NCI-H748 (cell line): ENCODE results near the gene LYPD6.

Experiments used
- DNase-seq: peaks from one replicate; lab custom pipeline; 2025; ENCODE audit not compliant: unreplicated experiment; lab: John Stamatoyannopoulos, UW

LYPD6 gene

DNA sequence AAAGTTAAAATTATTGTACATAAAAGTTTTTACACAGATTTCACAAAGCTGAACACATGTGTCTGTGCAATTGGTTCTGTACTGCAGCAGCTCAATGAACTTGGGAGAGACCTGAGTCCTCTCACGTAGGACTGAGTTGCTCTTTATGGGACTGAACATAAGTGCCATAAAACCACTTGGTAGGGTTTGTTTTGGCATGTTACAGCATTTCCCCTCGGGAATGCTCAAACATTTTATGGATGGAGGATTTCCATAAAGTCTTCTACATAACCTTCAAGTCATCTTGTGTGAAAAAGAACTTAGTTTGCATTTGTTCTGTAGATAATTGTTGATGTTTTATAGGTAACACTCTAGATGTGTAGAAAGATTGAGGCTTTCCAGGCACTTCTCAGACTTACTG lies 15.9 kb downstream of the LYPD6 start:
- DNase-seq, result no peak

DNA sequence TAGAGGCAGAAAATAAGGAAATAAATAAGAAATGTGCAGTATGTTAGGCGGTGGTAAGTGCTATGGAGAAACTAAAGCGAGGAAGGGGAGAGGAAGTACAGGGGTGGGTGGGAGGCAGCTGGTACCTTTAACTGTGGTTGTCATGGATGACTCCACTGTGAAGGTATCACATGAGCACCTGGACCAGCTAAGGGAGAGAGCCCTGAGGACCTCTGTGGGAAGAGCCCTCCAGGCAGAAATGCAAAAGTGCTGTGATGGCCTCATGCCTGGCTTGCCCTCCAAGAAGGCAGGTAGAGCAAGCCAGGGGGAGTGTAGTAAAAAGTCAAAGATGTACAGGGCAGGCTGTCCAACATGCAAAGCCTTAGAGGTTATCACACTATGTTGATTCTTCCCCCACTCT lies 17.9 kb downstream of the LYPD6 start:
- DNase-seq, result no peak

DNA sequence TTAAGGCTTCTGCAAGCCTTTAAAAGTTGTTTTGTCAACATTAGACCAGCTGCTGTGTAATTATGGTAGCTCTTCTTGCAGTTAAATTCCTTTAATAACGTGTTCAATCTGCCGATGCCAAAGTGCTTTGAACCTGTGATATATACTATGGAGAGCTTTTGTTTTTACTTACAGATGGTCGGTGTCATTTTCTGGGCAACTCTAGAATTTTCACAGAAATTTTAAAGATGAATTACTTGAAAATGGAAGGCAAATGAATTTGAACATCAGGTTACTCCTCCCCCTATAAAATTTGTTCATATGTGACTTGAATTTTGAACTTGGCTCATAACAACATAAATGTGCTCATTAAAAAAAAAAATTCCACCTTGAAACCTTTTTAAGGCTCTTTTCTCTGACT lies 23.0 kb downstream of the LYPD6 start:
- DNase-seq, result peak; percentile 64

DNA sequence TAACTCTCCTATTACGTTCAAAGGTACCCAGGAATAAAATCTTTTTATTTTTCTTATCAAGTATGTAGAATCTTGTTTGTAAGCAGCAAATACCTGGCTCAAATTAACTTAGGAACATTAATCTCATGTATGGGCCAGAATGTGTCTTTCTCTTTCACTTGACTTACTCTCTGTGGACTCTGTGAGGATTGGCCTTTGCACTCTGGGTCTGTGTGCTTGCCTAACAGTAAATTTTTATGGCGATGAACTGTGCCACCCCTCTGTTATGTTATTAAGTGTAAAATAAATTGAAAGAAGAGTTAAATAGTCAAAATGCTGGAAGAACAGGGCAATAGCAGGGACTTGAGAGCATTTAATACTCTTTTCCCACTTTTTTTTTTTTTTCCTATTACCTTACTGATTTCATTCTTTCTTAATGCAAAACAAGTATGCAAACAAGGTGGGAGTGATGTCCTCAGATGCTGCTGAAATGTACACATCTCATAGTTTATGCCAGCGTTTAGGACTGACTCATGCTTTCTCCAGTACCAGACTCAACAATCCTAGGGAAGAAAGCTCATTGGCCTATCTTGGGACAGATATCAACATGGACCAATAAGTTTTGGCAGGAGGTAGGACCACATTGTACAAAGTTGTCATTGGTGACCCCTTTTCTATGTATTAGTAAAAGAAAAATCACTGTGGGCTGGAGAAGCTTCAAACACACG lies 25.5 kb downstream of the LYPD6 start:
- DNase-seq, result no peak

DNA sequence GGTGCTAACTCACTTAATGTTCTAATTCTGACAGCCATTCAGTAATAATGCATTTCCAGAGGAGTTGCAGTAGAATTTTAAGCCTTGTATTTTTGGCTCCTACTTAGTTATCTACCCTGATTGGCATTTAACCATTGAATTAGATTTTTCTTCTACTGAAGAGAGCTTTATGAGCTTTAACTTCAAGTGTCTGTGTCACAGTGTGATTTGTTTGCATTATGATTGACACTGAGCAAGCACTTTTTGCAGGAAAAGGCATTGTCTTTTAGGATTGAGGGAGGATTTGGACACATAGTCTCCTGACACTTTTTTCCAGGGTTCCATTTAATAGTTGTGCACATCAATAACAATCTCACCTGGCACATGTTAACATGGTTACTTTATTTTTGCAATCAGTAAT lies 26.7 kb downstream of the LYPD6 start:
- DNase-seq, result peak; percentile 65

DNA sequence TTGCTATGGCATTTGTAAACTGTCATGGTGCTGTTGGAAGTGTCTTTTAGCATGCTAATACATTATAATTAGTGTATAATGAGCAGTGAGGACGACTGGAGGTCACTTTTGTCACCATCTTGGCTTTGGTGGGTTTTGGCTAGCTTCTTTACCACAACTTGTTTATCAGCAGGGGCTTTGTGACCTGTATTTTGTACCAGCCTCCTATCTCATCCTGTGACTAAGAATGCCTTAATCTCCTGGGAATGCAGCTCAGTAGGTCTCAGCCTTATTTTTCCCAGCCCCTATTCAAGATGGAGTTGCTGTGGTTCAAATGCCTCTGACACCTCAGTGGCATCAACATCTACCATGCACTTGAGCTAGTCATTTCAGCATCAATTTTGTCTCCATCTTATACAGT lies 29.7 kb downstream of the LYPD6 start:
- DNase-seq, result no peak

DNA sequence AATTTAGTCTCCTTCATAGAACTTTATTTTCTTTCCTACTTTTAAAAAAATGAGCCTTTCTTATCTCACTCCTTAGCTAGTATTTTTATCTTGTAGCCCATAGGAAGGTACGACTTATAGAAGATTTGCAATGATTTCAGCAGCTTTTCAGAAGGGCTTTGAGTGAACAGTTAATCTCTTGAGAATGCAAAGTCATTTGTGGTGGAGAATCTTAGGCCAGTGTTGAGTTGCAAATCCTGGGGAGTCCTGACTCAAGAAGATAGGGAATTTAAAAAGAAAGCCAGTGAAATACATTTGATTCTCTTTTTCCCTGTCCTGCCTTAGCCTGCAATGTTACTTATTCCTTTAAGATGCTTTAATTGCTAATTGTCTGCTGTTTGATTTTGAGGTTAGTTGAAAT lies 33.6 kb downstream of the LYPD6 start:
- DNase-seq, result no peak

DNA sequence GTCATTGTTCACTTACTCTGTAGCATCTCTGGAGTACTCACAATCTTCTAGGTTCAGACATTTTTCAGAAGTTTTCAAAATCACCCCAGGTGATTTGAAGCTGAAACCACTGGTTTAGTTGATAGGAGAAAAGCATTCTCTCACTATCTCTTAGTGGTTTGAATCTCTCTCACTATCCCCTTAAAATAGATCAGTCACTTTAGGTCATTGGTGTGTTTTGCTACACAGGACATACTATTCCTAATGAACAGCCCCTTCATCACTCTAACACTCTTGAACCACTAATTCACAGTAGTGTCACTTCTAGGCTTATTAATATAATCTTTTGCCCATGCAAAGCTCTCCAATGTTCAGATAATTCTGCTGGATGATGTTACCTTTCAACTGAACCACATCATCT lies 34.5 kb downstream of the LYPD6 start:
- no peak for DNase-seq

DNA sequence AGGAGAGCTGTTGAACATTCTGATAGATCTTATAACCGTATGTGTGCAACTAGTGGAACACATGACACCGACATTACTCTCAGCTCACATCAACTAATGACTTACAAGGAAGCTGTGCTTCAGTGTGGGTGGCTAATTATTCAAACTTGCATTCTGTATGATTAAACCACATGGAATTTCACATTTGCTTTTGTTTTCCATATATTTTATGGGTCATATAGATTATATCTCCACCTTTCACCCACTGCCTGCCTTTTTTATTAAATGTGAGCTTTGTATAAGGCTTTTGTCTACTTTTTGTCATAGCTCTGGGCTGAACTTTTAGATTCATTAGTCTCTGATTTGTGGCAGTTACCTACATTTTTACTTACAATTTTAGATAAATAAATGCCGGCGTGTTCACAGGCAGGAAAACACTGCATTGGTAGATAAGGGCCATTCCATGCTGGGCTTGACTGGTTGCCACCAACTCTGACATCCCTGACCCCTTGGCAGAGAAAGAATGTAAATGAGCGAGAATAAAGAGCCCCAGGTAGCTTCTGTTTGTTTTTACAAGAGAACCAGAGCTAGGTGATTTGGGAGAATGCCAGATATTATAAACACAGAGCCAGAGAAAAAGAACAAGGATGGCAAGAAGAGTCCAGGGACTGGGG lies 35.7 kb downstream of the LYPD6 start:
- peak; percentile 95 for DNase-seq

DNA sequence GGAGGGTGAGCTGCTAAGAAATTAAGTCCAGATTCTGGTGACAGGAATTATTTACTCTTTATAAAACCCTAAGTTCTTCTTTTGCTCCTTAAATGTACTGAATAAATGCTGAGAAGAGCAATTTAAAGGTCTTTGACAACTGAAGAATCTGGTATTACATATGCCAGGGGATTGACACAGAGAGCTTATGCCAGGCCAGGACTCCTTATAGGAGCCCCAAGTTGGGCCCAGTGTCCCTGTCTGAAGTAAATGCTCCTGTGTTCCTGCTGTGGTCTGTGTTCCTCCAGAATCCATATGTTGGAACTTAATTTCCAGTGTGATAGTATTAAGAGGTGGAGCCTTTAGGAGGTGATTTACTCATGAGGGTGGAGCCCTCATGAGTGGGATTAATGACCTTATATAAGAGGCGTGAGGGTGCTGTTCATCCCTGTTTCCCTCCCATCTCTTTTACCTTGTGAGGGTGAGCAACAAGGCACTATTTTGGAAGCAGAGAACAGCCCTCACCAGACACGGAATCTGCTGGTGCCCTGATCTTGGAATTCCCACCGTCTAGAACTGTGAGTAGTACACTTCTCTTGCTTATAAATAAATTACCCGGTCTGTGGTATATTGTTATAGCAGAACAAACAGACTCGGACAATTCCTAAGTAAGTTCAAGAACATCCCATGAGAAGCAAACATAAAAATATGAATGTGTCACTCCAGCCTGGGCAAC lies 39.8 kb downstream of the LYPD6 start:
- no peak for DNase-seq

DNA sequence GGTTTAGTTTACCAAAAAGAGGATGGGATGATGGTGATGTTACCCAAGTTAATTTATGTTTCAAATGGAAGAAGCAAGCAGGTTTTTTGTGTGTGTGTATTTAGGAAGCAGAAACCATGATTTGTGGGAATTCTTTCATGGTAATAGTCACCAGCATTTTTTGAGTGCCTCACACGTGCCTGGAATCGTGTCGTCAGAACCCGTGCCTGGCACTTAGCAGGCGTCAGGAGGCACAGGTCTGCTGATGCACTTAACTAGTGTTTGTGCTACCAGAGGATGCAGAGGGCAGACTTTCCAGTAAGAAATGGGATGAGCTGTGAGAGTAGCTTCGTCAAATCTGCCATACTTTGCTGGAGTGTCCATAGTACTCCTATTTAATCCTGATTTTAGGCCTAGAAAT lies 41.1 kb downstream of the LYPD6 start:
- no peak for DNase-seq

DNA sequence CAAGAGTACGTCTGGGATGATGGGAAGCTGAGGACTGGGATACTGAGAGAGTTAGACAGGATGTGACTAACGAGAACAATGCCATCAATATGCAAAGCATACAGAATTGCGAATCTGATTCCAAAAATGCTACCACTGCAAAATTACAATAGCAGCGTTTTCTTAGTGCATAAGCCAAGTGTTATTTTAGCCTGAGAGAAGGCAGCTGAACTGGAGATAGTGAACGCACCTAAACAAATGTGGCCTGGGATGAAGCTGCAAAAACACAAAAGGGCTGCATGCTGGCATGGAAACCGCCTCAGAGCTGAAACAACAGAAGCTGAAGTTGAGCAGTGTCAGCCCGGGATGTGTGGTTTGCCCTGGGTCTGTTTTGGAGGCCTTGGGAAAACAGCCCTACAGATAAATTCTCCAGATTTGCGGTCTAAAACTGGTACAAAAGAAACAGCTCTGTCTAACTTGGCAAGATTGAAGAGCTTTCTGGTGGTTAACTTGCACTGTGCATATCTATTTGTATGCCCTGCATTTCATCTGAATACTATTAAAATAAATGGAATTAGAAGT lies 45.5 kb downstream of the LYPD6 start:
- no peak for DNase-seq

DNA sequence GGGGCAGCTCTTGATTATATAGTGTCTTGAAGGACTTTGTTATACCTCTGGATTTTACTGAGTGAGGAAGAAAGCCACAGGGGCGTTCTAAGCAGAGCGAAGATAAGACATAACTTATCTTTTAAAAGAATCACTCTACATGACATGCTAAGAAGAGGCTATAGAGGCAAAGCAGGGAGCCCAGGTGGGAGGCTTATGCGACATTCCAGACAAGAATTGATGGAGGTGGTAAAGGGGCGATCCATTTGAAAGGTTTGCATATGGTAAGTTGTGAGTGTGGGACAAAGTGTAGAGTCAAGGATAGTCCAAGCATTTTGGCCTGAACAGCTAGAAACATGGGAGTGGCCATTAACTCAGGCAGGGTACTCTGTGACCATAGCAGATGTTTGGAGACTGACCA lies 49.8 kb downstream of the LYPD6 start:
- DNase-seq, result no peak

DNA sequence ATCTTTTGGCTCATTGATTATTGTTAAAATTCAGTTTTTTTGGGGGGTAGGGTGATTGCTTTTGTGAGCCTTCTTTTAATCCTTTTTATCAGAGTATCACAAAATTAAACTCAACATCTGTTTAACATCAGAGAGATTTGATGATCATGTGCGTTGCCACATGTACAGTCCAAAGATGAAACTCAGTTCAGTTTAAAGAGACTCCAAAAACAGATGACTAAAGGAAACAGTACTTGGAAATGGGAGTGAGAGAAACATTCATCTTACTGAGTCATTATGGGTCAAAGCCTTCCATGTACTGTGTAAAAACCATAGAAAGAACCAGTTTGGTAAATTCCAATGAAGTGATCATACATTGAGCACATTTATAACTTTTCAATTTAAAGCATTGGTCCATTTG lies 53.0 kb downstream of the LYPD6 start:
- DNase-seq, result no peak

DNA sequence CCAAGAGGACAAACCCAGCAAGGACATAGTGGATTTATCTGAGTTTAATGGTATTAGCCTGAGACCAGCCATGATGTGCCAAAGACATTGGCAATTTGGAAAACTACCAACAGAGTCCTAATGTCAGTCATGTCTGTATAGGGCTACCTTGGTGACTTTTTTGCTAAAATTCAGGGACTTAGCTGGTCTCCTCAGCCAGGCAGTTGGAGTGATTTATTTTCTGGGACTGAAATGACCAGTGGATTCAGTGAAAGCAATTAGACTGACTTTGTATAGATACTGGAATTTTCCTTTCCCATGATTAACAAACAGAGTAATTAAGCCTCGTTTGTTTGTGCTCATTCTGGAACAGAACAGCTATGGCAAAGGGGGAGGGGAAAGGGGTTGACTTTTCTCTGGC lies 55.0 kb downstream of the LYPD6 start:
- DNase-seq, result no peak

DNA sequence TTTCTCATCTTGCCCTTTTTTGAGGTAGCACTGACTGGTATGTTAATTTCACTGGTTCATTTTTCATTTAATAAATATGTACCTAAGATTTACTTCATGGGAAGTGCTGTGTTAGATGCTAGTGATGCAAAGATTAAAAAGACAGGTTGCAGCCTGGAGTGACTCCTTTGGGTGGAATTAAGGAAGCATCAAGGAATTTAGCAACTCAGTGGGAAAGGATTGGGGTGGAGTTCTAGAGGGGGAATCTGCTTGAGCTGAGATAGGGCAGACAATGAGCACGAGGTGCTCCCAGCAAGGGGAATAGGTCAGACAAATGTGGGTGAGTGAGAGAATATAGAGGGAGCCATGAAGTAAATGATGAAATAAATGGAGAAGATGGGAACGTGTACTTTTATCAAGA lies 57.0 kb downstream of the LYPD6 start:
- no peak for DNase-seq

DNA sequence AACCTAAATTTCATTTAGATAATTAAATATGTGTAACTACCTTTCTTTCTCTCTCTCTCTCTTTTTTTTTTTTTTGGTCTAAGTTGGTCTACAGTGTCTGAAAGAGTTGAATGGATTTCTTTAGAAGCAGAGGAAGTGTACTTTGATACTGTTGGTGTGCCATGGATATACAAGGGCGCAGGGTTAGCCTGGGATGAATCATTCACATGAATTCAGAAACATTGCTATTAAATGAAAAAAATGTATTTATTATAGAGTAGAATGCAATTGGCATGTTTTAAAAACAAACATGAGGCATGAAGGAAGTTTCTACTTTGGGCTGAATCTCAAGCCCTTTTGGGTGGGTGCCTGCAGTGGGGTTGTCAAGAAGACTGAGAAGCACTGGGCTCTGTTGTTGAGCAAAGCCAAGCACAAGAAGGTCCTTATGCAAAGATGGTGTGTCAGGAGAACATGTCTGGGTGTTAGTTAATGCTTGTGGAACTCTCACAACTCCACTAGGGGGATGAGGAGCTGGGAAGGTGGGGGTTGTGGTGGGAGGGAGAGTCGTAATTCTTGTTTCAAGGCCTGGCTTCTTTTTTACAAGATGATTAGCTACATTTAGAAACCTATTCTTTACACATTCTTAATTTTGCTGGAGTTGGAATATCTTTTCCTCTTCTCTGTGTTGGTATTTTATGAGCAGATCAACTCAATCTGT lies 57.9 kb downstream of the LYPD6 start:
- no peak for DNase-seq

DNA sequence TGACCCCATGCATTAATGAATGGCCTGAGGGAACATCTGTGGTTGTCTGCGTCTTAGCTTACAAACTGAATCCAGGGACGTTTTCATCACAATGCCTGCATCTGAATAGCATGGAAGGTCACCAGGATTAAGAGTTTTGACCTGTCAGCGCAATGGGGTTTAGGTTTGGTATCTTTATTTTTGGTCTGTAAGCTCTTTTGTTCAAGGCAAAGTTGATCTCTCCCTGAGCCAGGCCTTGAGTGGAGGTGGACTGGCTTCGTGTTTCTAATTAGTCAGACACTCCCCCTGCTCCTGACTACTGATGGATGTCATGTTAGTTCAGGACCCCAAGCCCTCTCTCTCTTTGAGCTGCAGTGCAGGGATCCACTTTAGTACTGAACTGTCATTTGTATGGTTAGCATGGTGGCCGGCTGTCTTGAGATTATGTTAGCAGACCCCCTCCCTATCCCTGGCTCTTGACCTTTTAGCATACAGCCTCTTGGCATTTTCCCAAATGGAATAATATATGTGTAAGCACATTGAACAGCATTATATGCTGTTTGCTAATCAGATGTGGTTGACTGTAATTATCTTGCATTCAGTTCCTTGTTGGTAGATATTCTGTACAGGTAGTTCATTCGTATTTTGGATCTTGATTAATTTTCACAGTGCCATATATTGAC lies 59.2 kb downstream of the LYPD6 start:
- peak; percentile 63 for DNase-seq

DNA sequence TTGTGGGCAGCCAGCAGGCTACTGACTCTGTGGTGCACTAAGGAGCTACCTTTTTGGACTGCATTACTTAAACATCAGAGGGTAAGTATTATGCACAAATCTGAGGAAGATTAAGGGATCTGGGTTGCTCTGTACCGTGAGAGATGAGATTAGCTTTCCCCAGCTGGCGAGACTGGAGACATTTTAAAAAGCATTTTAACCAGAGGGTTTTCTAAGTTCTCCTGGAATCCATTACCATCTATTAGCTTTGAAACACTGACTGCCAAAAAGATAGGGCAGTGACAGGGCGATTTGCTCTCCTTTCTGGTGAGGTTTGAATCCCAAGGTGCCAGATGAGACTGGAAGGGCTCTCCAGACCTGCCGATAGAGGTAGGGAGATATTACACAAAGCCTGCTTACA lies 63.2 kb downstream of the LYPD6 start:
- DNase-seq, result no peak

DNA sequence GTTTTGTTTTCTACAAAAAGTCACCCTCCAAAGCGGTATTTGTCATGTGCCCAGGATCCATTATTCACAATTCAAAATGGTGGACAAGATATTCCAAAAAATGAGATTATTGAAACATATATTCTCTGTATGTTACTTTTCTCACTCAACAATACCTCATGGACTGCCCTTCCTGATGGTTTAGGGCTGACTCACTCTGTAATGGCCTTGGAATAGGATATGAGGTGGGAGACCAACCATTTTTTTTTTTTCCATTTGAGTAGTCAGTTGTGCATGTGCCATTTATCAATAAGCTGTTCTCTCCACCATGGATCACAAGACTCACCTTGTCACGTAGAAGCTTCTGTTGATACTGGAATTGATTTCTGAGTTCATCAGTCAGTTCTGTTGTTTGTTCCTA lies 64.5 kb downstream of the LYPD6 start:
- no peak for DNase-seq
